A673 (cell line): Measurements from ENCODE around the gene ROBO2. TPM values are rescaled to one million over a fixed set of nuclear protein-coding genes. Genes with fewer than 3 reads are reported as not detected.

Experiments used
- BruUV-seq: library from RNA; stranded (reverse); fragments of 400-500 nt; replicated peaks from 2 replicates; lab custom pipeline; 2021; lab: Mats Ljungman, UMichigan
- CTCF ChIA-PET: fragments of 300-600 bp; sonication (Branson Sonifier 250); formaldehyde crosslinking; loops from one replicate; lab custom pipeline; 2022; ENCODE audit warnings: antibody characterized with exemption; lab: Charles Lee
- POLR2A ChIA-PET: fragments of 300-600 bp; sonication (Branson Sonifier 250); formaldehyde crosslinking; loops from one replicate; lab custom pipeline; 2022; ENCODE audit warnings: antibody characterized with exemption; ENCODE audit not compliant: low non-redundant PET; lab: Charles Lee
- DNase-seq: peaks from one replicate; pipeline ENCODE4 v3.0.0-alpha.2; 2015; ENCODE audit warnings: low spot score
- H3K27ac ChIP-seq: fragments of 200-600 bp; sonication (generic); 2 replicates; pipeline ENCODE4 v1.5.1; 2016; ENCODE audit warnings: mixed run types, low read depth, mild to moderate bottlenecking, mixed read lengths, antibody characterized with exemption, low read length; ENCODE audit not compliant: poor library complexity, severe bottlenecking
- H3K27me3 ChIP-seq: fragments of 200-600 bp; sonication (generic); replicated peaks from 2 replicates; pipeline ENCODE4 v1.6.1; 2017; ENCODE audit warnings: mixed run types, low read depth, mild to moderate bottlenecking, mixed read lengths, antibody characterized with exemption, low read length; ENCODE audit not compliant: insufficient read depth, poor library complexity
- H3K36me3 ChIP-seq: fragments of 200-600 bp; sonication (generic); 2 replicates; pipeline ENCODE4 v1.6.1; 2016; ENCODE audit warnings: mixed run types, mild to moderate bottlenecking, mixed read lengths, antibody characterized with exemption, low read length; ENCODE audit not compliant: insufficient read depth, poor library complexity, severe bottlenecking
- H3K4me1 ChIP-seq: fragments of 200-600 bp; sonication (generic); 2 replicates; pipeline ENCODE4 v1.6.1; 2017; ENCODE audit warnings: mixed run types, mild to moderate bottlenecking, mixed read lengths, antibody characterized with exemption, low read length; ENCODE audit not compliant: insufficient read depth, poor library complexity, severe bottlenecking
- H3K4me3 ChIP-seq: fragments of 200-600 bp; sonication (generic); 2 replicates; pipeline ENCODE4 v1.5.1; 2016; ENCODE audit warnings: low read depth, mixed run types, mild to moderate bottlenecking, mixed read lengths, low read length; ENCODE audit not compliant: poor library complexity, severe bottlenecking
- H3K9me3 ChIP-seq: fragments of 200-600 bp; sonication (generic); 2 replicates; pipeline ENCODE4 v1.6.1; 2016; ENCODE audit warnings: mixed run types, low read depth, mild to moderate bottlenecking, mixed read lengths, antibody characterized with exemption, low read length; ENCODE audit not compliant: poor library complexity, severe bottlenecking
- CTCF ChIP-seq: fragments of 300-800, 200-600 bp; sonication (generic); conservative IDR thresholded peaks from 2 replicates; pipeline ENCODE4 v1.5.1; 2017; ENCODE audit warnings: low read depth, mild to moderate bottlenecking, antibody characterized with exemption, low read length, moderate library complexity, mixed read lengths
- EZH2 ChIP-seq: fragments of 200-600 bp; sonication (generic); IDR thresholded peaks from 2 replicates; pipeline ENCODE4 v1.6.1; 2017; ENCODE audit warnings: borderline replicate concordance, low read depth, mild to moderate bottlenecking, mixed read lengths, antibody characterized with exemption, low read length; ENCODE audit not compliant: poor library complexity, severe bottlenecking
- intact Hi-C: fragments of 100-400 bp; cut with micrococcal nuclease; formaldehyde crosslinking; loops from one replicate; pipeline ENCODE4 v1.10.0; 2022; ENCODE audit not compliant: unreplicated experiment
- total RNA-seq: library from RNA; stranded (reverse); gene quantifications from 2 replicates; pipeline ENCODE4 v1.2.3, GENCODE V29; 2021

ROBO2 gene
- total RNA-seq, 1 experiment from 2014 or later = 17.5 TPM

- no peaks in the 10 kb centered on the region for H3K27me3 ChIP-seq
- H3K36me3 ChIP-seq = no peaks in the 10 kb centered on the region
- no peak for DNase-seq
- no TSS peak for BruUV-seq
- ChIA-PET POLR2A (no interaction called here), CTCF (no interaction called here)
- no peak overlapping the region for H3K27ac ChIP-seq
- intact Hi-C loops = no loop called here
- no peak for TF ChIP-seq CTCF
- TF ChIP-seq EZH2 = no peak
- H3K9me3 ChIP-seq = no peaks in the 10 kb centered on the region
- peaks cover 4% of the 10 kb centered on the region for H3K4me1 ChIP-seq
- no peak overlapping the region for H3K4me3 ChIP-seq
Measured at GRCh38 chr3:77588863-77589262, 549.0 kb downstream of the ROBO2 start.

- CTCF ChIA-PET = no interaction called here
- no peak for DNase-seq
- Histone ChIP-seq H3K36me3 (no peaks in the 10 kb centered on the region), H3K27me3 (no peaks in the 10 kb centered on the region), H3K9me3 (no peaks in the 10 kb centered on the region), H3K4me1 (peaks cover 4% of the 10 kb centered on the region), H3K4me3 (no peak overlapping the region), H3K27ac (no peak overlapping the region)
- POLR2A ChIA-PET = no interaction called here
- intact Hi-C loops = no loop called here
- BruUV-seq = no TSS peak
- no peak for TF ChIP-seq EZH2
- no peak for TF ChIP-seq CTCF
Measured at GRCh38 chr3:77590191-77590590, 550.3 kb downstream of the ROBO2 start.

GRCh38 chr3:77595371-77595870 lies 555.5 kb downstream of the ROBO2 start:
- TF ChIP-seq EZH2 = no peak
- TF ChIP-seq CTCF = no peak
- DNase-seq = no peak
- Histone ChIP-seq H3K4me1 (peaks cover 4% of the 10 kb centered on the region), H3K4me3 (no peak overlapping the region), H3K9me3 (no peaks in the 10 kb centered on the region), H3K27me3 (no peaks in the 10 kb centered on the region), H3K36me3 (no peaks in the 10 kb centered on the region), H3K27ac (no peak overlapping the region)
- ChIA-PET POLR2A (no interaction called here), CTCF (no interaction called here)
- BruUV-seq = no TSS peak
- intact Hi-C loops = no loop called here
